Measurements from ENCODE around the gene FBLN5. TPM values are rescaled to one million over a fixed set of nuclear protein-coding genes. Genes with fewer than 3 reads are reported as not detected.

FBLN5 gene
- total RNA-seq, 2 experiments from 2014 or later = 2.0 to 2.5 TPM

- Mint-ChIP-seq H3K36me3 (ENCODE audit: low read depth) (peaks cover 79% of the 10 kb centered on the region), H3K4me3 (no peak overlapping the region), H3K27me3 (peaks cover 4% of the 10 kb centered on the region), H3K27ac (no peak overlapping the region), H3K9me3 (no peaks in the 10 kb centered on the region), H3K4me1 (peaks cover 55% of the 10 kb centered on the region)
- ChIA-PET POLR2A (interaction anchor here (0.9 to 1.4 kb wide), 3 partner anchors 14 to 72 kb away, joined by 3 to 5 read pairs (median 3); partner anchors contain the start of gene TC2N), CTCF (interaction anchor here (1.3 to 2.0 kb wide), 3 partner anchors 19 to 157 kb away, joined by 3 to 6 read pairs (median 5); no protein-coding TSS in a partner anchor)
- no peak for DNase-seq
Measured at GRCh38 chr14:91839749-91840148, 107.7 kb downstream of the FBLN5 start.

- CTCF ChIA-PET = interaction anchor here (1.0 kb wide), 1 partner anchor 9 kb away, joined by 3 read pairs; no protein-coding TSS in a partner anchor
- DNase-seq = no peak
- Mint-ChIP-seq H3K9me3 (no peaks in the 10 kb centered on the region), H3K36me3 (ENCODE audit: low read depth) (peaks cover 70% of the 10 kb centered on the region), H3K4me1 (peaks cover 70% of the 10 kb centered on the region), H3K27ac (no peak overlapping the region), H3K4me3 (peak overlapping the region; percentile 84), H3K27me3 (peaks cover 7% of the 10 kb centered on the region)
- POLR2A ChIA-PET = interaction anchor here (2.6 kb wide), 1 partner anchor 30 kb away, joined by 15 read pairs; the partner anchor contains the start of gene TC2N
Measured at GRCh38 chr14:91837076-91837475, 110.4 kb downstream of the FBLN5 start.

- H3K4me1 Mint-ChIP-seq = peaks cover 65% of the 10 kb centered on the region
- ChIA-PET POLR2A (interaction anchor here (0.8 to 2.6 kb wide), 8 partner anchors 10 to 63 kb away, joined by 3 to 15 read pairs (median 4); partner anchors contain the start of gene TC2N), CTCF (interaction anchor here (1.0 to 1.4 kb wide), 3 partner anchors 10 to 75 kb away, joined by 3 to 6 read pairs (median 3); no protein-coding TSS in a partner anchor)
Measured at GRCh38 chr14:91835920-91836843, 111.3 kb downstream of the FBLN5 start.

GRCh38 chr14:91835197-91835919, 112.1 kb downstream of the FBLN5 start:
- POLR2A ChIA-PET = interaction anchor here (0.7 to 2.6 kb wide), 10 partner anchors 10 to 64 kb away, joined by 3 to 15 read pairs (median 3); partner anchors contain the start of gene TC2N
- H3K27me3 Mint-ChIP-seq = peaks cover 7% of the 10 kb centered on the region
- H3K9me3 Mint-ChIP-seq = no peaks in the 10 kb centered on the region
- DNase-seq = no peak
- H3K36me3 Mint-ChIP-seq (ENCODE audit: low read depth) = peaks cover 61% of the 10 kb centered on the region
- H3K4me3 Mint-ChIP-seq = peak overlapping the region; percentile 59
- no peak overlapping the region for H3K27ac Mint-ChIP-seq
- CTCF ChIA-PET = interaction anchor here (0.6 to 1.4 kb wide), 3 partner anchors 23 to 76 kb away, joined by 3 to 6 read pairs (median 3); no protein-coding TSS in a partner anchor
- H3K4me1 Mint-ChIP-seq = peaks cover 64% of the 10 kb centered on the region

More at GRCh38 chr14:91835920-91836843, 111.3 kb downstream of the FBLN5 start:
- peaks cover 65% of the 10 kb centered on the region for H3K36me3 Mint-ChIP-seq (ENCODE audit: low read depth)
- peak overlapping the region; percentile 84 for H3K4me3 Mint-ChIP-seq
- peak overlapping the region; percentile 26 for H3K27ac Mint-ChIP-seq
- peak; percentile 83 for DNase-seq
- no peaks in the 10 kb centered on the region for H3K9me3 Mint-ChIP-seq
- H3K27me3 Mint-ChIP-seq = peaks cover 7% of the 10 kb centered on the region

- Mint-ChIP-seq H3K9me3 (no peaks in the 10 kb centered on the region), H3K4me1 (peaks cover 65% of the 10 kb centered on the region), H3K4me3 (no peak overlapping the region), H3K36me3 (ENCODE audit: low read depth) (peaks cover 61% of the 10 kb centered on the region), H3K27me3 (peaks cover 7% of the 10 kb centered on the region), H3K27ac (no peak overlapping the region)
- ChIA-PET POLR2A (interaction anchor here (0.7 to 2.6 kb wide), 4 partner anchors 9 to 33 kb away, joined by 3 to 15 read pairs (median 3); partner anchors contain the start of gene TC2N), CTCF (interaction anchor here (1.2 kb wide), 1 partner anchor 24 kb away, joined by 3 read pairs; no protein-coding TSS in a partner anchor)
- no peak for DNase-seq
Measured at GRCh38 chr14:91834571-91834970, 112.9 kb downstream of the FBLN5 start.

- CTCF ChIA-PET = no interaction called here
- Mint-ChIP-seq H3K4me1 (peaks cover 43% of the 10 kb centered on the region), H3K27ac (no peak overlapping the region), H3K36me3 (ENCODE audit: low read depth) (peaks cover 55% of the 10 kb centered on the region), H3K4me3 (no peak overlapping the region), H3K9me3 (peaks cover 3% of the 10 kb centered on the region), H3K27me3 (peaks cover 7% of the 10 kb centered on the region)
- POLR2A ChIA-PET = no interaction called here
- DNase-seq = no peak
Measured at GRCh38 chr14:91831337-91831736, 116.2 kb downstream of the FBLN5 start.

GRCh38 chr14:91830777-91831176, 116.7 kb downstream of the FBLN5 start:
- POLR2A ChIA-PET = no interaction called here
- Mint-ChIP-seq H3K9me3 (peaks cover 3% of the 10 kb centered on the region), H3K36me3 (ENCODE audit: low read depth) (peaks cover 55% of the 10 kb centered on the region), H3K27ac (no peak overlapping the region), H3K4me3 (no peak overlapping the region), H3K27me3 (peaks cover 7% of the 10 kb centered on the region), H3K4me1 (peaks cover 41% of the 10 kb centered on the region)
- DNase-seq = no peak
- CTCF ChIA-PET = no interaction called here

GRCh38 chr14:91829511-91829910, 118.0 kb downstream of the FBLN5 start:
- Mint-ChIP-seq H3K27me3 (peaks cover under 1% of the 10 kb centered on the region), H3K4me3 (no peak overlapping the region), H3K9me3 (peaks cover 3% of the 10 kb centered on the region), H3K36me3 (ENCODE audit: low read depth) (peaks cover 58% of the 10 kb centered on the region), H3K27ac (no peak overlapping the region), H3K4me1 (peaks cover 31% of the 10 kb centered on the region)
- POLR2A ChIA-PET = no interaction called here
- CTCF ChIA-PET = interaction anchor here (2.5 kb wide), 1 partner anchor 82 kb away, joined by 9 read pairs; no protein-coding TSS in a partner anchor
- no peak for DNase-seq

GRCh38 chr14:91827746-91828145, 119.7 kb downstream of the FBLN5 start:
- no peak overlapping the region for H3K4me3 Mint-ChIP-seq
- H3K36me3 Mint-ChIP-seq (ENCODE audit: low read depth) = peaks cover 55% of the 10 kb centered on the region
- no peak overlapping the region for H3K27ac Mint-ChIP-seq
- no peak for DNase-seq
- peaks cover 23% of the 10 kb centered on the region for H3K4me1 Mint-ChIP-seq
- ChIA-PET CTCF (interaction anchor here (2.5 kb wide), 1 partner anchor 83 kb away, joined by 9 read pairs; no protein-coding TSS in a partner anchor), POLR2A (no interaction called here)
- peaks cover 4% of the 10 kb centered on the region for H3K9me3 Mint-ChIP-seq
- H3K27me3 Mint-ChIP-seq = no peaks in the 10 kb centered on the region

Other genes starting within 250 kb of the FBLN5 start
- gene CATSPERB, start 215.6 kb downstream of the FBLN5 start, total RNA-seq = 1 to 10 TPM; 1.8 to 2.5 TPM
- gene TC2N, start 80.2 kb downstream of the FBLN5 start, total RNA-seq = 100 to 1,000 TPM; 180 to 195 TPM
- gene TRIP11, start 92.4 kb upstream of the FBLN5 start, total RNA-seq = 10 to 100 TPM; 44.4 to 46.0 TPM
- gene ATXN3, start 158.9 kb upstream of the FBLN5 start, total RNA-seq = 10 to 100 TPM; 29.3 to 30.5 TPM
- 100 to 1,000 TPM; 136 to 140 TPM for gene NDUFB1, start 174.0 kb upstream of the FBLN5 start, total RNA-seq
- gene CPSF2, start 174.3 kb upstream of the FBLN5 start, total RNA-seq = 10 to 100 TPM; 74.5 to 79.3 TPM

Measured in activated CD4-positive, alpha-beta memory T cell treated with anti-CD3 and anti-CD28 coated beads, Interleukin-2, amount 10 ng/mL, durations not matched to agents 7 days and 5 days (primary cell).